Activated T-cell treated with anti-CD3 and anti-CD28 coated beads for 48 hours (primary cell): ENCODE measurements around the gene FOXS1.
"Not testable (repeated sequence)": the region's sequence is repeated elsewhere in the genome, so short reads cannot be mapped to it uniquely, and the experiment has no call there.

Source experiments
- DNase-seq: peaks from one replicate; pipeline ENCODE4 v3.0.0-alpha.2; 2020; ENCODE audit warnings: low read depth

FOXS1 gene

DNA sequence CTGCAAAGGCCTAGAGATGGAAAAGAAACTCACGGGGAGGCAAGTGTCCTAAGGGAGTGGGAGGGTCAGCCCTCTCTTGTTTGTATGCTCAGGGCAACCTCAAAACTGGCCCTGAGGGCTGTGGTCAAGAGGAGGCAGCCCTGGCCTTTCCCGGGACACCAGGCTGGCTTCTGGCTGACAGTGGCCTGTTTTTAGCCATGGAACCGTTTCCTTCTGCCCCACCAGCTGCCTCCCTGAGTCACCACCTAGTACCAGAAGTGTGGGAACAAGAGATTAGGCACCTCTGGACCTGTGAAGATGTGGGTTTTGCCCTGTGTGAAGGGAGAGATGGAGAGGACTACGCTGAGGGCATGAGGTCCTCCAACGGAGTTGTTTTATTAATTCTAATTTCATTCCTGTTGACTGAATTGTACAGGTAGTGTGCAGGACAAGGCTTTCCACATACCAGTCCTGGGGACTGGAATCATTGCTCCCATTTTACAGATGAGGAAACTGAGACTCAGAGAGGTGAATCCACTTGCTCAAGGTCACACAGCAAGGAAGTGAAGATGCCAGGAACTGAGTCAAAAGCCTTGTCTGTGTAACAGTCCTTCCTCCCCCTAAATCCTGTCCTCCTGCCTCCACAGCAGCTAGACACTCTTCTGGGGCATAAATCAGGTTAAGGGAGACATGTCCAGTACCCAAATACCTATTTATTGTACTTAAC lies 5.5 kb downstream of the FOXS1 start:
- no peak for DNase-seq

DNA sequence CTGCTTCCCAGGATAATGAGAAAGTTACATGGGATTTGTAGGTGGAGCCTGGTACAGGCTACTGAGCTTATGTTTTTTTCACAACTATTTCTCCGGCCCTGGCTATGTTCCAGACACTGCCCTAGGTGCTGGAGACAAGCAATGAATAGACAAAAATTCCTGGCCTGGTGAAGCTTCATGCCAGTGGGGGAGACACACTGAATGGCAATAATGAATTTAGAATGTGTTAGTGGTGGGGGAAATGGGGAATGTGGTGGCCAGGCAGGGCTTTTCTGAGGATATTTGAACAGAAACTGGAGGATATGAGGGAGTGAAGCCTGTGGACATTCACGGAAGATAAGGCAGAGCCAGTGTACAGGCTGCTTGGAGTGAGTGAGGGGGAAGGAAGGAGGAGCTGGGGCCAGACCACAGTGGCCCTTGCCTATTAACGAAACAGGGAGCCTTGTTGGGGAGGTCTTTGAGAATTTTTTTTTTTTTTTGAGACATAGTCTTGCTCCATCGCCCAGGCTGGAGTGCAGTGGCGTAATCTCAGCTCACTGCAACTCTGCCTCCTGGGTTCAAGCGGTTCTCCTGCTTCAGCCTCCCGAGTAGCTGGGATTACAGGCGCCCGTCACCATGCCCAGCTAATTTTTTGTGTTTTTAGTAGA lies 6.6 kb downstream of the FOXS1 start:
- DNase-seq = no peak

DNA sequence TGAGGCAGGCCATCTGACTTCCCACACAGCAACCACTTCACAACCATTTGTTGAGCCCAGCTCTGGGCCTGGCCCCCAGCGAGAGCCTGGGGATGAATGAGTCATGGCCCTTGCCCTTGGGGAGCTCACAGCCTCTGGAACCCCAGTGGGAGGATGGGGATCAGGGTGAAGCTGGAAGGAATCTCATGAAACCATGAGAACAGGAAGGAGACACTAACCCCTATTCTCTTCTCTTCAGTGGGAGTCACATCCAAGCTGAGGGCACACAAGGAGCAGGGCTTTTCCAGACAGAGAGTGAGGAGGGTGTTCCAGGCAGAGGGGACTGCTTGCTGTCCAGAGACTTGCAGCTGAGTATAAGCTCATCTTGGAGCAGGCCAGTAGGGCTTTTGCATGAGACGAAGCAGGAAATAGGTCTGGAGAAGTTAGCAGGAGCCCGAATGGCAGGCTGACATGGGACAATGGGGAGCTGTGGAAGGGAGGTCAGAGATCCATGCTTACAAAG lies 7.5 kb downstream of the FOXS1 start:
- no peak for DNase-seq

DNA sequence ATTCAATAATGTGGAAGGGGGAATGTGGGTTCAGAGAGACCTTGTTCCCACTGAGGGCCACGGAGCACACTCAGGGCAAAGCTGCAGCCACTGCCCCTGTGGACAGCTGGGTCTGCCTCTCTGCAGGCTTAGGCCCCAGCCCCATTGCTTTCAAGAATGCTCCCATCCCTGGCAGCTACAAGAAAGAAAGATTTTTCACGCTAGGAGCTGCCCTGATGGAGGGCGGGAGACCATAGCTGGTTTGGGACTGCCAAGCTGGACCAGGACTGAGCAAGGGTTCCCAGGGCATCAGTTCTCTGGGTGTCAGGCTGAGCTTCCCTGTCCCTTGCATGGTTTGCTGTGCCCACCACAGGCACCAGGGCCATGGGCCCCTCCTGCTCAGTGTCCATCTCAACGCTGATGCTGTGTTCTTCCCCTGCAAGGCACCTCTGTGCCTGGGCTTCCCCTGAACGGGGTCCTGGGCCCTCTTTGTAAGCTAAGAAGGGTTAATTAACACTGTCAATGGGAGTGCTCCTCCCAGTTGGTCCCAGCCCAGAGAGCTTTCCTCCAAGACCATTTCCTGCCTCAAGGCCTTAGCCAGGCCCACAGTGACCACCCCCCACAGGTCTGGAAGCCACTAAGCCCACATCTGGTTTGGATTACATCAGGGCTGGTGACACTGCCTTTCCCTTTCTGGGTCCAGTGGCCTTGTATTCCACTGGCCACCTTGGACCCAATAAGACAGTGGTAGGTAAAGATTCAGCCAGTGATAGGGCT lies 8.4 kb downstream of the FOXS1 start:
- no peak for DNase-seq

DNA sequence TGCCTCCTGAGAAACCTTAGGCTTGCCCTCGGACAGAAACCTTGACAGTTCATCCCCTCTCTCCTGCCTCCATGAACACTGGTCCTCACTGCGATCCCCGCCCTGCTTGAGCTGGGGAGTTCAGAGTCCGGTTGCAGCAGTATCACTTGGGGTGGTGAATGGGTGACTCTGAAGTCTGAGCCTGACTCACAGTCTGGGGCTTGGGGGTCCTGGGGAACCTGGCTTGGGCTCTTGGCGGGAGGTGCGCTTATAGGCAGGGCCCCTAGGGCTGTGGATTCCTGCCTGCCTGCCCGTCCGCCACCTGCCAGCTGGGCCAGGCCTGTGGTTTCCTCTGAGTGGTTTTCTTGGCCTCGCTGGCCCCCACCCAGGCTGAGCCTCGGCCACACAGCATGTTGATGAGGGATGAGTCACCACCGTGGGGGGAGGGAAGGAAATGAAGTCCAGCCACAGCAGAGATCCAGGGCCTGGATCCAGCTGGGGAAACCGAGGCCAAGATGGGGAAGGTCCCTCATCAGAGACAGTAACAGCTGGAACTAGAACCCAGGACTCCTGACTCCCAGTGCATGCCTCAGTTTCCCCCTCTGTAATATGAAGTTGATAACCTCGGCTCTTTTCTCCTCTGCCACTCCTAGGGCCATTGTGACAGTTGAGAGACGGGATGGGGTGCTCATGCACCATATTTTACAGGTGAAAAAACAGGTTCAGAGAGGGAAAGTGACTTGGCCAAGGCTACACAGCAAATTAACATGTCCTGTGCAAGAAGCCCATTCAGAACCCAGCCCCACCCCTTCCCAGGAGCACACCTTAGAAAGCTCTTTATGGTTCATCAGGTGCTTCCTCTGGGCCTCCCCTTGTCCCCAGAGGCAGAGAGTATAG lies 9.2 kb downstream of the FOXS1 start:
- DNase-seq = peak; percentile 20

DNA sequence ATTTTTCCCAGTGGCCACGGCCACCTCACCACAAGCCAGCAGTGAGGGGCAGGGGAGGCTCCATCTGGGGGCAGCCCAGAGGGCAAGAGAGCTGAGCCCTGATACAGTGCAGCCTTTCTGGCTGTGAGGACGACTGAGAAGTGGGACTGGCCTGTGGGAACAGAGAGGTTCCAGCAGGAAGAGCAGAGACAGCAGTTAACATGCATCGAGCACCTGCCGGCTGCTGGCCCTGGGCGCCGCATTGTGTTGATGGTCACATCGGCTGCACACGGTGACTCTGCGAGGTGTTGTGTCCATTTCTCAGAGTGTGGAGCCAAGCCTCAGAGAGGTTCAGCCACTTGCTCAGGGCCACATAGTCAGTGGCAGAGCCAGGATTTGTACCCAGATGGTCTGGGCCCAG lies 9.8 kb downstream of the FOXS1 start:
- no peak for DNase-seq

DNA sequence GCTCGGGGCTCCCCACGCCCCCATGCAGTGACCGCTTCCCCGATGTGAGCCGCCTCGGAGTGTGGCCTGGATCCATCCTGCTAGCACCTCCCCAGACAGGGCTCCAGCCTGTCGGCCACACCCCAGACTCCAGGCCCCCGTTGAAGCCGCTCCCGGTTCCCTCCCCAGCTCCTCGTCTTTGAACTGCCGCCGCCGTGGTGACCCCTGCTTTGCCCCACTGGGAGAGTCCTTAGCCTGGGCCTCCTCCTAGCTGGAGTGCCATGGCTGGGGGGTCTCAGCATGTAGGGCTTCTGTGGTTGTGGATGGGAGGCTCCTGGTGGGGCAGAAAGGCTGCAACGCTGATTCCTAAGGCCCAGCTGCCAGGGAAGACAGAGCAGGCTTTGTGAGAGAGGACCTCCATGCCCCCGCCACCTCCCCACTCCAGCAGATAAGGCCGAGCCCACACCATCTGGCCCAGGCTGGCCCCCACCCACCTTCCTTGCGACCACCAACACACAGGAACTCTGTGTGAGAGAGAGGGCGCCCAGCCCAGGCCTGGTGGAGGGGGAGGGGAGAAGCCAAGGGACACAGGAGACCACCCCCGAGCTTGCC lies 11.4 kb downstream of the FOXS1 start:
- no peak for DNase-seq

DNA sequence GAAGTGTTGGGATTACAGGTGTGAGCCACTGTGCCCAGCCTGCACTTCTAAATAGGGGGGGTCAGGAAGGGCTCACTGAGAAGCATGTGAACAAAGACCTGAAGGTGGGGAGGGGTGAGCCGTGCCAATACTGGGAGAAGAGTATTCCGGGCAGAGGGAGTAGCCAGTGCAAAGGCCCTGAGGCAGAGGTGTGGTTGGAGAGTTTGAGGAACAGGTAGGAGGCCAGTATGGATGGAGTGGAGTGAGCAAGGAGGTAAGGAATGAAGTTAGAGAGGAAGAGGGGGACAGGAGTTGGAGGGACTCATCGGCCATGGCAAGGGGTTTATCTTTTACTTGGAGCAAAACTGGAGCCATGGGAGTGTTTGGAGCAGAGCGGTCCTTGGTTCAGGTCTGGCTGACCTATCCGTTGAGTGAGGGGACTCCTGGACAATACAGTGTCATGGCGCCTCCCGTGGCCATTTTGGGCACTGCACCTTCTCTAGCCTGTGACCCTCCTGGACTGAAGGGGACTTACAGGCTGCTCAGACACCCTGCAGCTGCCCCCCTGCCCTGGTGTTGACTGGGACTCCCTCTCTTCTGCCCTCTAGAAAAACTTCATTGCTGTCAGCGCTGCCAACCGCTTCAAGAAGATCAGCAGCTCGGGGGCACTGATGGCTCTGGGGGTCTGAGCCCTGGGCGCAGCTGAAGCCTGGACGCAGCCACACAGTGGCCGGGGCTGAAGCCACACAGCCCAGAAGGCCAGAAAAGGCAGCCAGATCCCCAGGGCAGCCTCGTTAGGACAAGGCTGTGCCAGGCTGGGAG lies 12.1 kb downstream of the FOXS1 start:
- DNase-seq = peak; percentile 56

DNA sequence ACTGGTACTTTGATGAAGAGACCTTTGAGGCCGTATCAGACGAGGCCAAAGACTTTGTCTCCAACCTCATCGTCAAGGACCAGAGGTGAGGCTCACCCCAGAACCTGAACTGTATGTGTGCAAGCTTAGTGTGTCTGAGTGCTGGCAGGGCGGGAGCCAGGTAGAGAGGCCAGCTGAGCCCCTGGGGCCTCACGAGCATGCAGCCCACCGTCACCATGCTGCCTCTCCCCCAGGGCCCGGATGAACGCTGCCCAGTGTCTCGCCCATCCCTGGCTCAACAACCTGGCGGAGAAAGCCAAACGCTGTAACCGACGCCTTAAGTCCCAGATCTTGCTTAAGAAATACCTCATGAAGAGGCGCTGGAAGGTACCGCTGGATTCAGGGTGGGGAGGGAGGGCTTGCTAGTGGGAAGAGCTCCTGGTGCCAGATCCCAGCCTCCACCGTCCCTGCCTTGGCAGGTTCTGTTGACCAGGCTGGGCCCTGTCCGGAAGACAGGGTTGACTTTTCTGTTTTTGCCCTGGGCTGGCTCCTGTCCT lies 13.6 kb downstream of the FOXS1 start:
- DNase-seq = no peak

DNA sequence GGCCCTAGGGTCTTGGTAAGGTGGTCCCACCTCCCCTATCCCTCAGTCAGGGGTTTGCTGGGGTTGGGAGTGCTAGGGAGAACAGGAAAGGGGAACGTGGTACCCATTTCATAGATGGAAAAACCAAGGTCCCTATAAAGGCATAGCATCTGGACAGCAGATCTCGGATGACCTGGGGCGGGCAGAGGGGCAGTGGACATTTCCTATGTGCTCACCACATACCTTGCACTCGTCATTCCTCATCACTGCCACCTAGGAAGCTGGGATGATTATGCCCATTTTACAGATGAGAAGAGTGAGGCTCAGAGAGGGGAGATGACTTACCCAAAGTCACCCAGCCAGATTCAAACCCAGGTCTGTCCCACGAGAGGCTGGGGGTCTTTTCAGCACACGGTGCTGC lies 14.2 kb downstream of the FOXS1 start:
- DNase-seq = no peak

DNA sequence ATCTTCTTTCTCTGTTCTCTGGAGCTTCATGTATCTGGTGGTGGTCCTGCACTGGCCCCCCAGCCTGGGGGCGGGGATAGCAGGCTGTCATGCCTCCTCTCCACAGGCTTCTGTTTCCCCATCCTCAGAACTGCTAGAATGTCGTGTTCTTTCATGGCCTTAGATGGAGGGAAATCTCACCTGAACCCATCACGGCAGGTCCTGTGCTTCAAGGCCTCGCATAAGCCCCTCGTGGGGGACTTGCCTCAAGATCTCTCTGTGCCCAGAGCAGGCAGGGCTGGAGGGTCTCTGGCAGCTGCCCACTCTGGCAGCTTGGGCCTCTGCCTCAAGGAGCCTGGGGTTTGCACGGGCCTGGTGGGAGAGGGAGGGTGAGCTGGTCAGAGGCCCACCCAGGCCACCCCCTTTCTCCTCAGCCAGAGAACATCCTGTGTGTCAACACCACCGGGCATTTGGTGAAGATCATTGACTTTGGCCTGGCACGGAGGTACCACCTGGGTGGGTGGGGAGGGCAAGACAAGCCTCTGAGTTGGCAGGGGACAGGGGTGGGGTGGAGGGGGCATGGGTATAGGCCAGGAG lies 14.9 kb downstream of the FOXS1 start:
- DNase-seq = no peak

DNA sequence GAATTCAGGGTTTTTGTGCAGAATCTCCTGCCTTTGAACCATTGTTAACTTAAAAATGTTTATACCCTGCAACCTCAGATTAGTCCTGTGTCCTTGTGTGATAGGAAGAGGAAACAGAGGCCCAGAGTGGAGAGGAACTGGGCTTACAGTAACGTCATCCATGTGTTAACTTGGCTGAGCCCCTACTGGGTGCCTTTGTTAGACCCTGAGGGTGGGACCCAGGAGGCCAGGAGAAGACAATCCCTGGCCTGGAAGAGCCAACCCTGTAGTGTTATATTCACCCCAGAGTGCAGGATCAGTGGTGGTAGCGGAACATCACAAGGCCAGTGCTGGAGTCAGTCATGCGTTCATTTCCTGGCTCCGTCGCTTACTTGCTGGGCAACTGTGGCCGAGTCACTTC lies 15.7 kb downstream of the FOXS1 start:
- DNase-seq = no peak

DNA sequence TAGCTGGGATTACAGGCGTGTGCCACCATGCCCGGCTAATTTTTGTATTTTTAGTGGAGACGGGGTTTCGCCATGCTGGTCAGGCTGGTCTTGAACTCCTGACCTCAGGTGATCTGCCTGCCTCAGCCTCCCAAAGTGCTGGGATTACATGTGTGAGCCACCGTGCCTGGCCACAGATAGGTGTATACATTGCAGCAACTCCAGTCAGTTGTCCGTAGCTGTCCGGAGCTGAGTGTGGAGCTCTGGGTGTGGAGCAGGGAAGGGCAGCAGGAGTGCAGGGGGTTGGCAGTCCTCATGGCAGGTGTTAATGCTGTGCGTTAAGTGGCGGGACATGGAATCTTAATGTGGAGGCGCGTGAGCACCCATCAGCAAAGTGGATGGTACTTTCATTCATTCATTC lies 17.4 kb downstream of the FOXS1 start:
- DNase-seq = not testable (repeated sequence)

DNA sequence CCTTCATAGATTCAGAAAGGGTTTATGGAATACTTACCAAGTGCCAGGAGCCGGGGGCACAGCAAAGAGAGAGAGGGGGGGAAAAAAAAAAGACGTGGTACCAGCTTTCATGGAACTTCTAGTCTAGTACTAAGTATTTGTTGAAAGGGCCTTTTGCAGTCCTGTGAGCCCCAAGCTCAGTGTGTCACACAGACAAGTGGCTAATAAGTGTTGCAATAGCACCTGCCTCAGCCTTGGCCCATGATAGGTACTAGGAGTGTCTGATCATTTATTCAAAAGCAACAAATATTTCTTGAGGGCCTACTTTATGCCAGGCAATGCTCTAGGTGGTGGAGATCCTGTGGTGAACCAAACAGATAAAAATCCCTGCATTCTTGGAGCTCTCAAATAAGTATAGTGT lies 18.3 kb downstream of the FOXS1 start:
- no peak for DNase-seq

DNA sequence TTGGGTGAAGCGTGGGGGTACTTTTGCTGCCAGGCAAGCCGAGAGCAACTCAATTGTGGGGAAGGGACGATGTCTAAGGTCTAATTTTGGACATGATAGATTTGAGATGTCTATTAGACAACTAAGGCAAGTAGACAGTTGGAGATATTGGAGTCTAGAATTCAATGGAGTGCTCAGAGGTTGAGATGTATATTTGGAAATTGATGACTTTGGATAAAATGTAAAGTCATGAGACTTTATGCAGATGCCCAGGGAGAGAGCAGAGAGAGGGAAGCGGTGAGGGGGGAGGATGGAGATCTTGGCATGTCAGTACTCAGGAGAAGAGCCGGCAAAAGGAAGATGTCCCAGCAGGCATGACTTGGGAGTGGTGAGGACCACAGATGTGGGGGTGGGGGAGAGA lies 19.3 kb downstream of the FOXS1 start:
- no peak for DNase-seq

DNA sequence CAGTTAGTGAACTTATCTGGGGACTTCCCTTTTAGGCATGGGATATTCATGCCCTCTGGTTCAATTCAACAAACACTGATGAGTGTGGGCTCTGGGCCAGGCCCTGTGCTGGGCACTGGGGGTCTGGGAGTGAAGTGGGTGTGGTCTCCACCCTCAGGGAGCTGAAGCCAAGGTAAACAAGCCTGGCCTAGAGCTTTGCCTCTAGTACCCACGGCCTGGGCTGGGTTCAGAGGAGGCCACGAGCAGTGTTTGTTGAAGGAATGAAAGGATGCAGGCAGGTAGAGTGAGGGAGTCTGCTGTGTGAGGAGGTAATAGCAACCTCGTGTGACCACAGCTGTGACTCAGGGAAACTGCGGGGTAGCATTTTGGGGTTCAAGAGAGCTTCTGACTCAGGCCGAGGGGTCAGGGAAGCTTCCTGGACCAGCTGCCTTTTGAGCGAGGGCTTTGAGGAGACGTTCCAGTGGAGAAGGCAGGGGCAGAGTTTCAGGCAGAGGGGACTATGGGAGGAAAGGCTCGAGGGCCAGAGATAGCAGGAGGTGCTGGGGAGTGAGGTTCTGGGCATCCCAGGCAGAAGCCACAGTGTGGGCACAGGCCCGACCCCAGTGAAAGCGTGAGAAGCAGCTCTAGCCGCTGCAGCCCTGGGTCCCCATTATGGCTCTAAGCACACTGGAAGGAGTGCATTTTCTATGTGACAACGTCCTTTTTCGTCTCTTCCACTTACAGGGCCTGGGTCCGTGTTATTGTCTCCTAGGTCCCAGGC lies 20.7 kb downstream of the FOXS1 start:
- no peak for DNase-seq

DNA sequence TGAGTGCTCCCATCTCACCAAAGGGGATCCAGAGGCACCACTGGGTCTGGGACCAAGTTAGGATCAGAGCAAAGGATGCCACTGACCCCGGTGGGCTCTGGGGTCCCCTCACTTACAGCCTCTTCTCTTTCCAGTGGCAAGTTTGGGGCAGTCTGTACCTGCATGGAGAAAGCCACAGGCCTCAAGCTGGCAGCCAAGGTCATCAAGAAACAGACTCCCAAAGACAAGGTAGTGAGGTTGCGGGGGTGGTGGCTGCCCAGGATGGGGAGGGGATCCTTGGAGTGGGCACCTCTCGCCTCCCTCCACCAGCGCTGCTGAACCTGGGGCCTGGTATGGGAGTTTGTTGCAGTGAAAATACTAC lies 21.3 kb downstream of the FOXS1 start:
- no peak for DNase-seq

DNA sequence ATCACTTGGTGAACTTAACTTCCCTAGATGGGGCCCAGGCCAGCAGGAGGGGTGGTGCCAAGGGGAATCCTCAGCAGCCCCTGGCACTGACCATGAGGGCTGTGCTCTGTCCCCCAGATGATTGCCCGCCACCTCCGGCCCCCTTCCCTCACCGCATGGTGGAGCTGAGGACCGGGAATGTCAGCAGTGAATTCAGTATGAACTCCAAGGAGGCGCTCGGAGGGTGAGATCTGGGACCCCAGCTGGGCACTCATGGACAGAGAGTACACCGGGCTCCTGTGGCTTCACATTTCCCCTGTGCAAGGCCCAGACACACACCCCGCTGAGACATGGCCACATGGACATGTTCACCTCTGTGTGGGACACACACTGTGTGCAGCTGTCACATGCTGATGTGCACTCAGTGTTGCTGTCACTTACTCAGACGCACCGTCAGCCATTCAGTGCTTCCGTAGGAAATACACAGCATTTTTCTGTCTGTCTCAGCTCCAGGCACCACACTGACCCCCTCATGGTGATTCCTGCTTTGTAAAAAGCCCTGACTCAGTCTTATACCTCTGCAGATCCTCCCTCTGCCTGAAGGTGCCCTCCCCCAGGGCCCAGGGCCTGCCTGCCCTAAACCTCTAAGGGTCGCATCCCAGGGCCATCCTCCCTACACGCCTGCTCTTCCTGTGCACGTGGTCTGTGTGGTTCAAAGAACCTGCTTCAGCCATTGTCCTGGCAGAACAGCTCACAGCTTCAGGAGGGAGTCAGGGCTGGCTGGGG lies 21.9 kb downstream of the FOXS1 start:
- DNase-seq = no peak
